Smooth muscle cell (in vitro differentiated cells): Measurements from ENCODE around the gene SHISA9. TPM values are rescaled to one million over a fixed set of nuclear protein-coding genes. Genes with fewer than 3 reads are reported as not detected.

Experiments
- DNase-seq: peaks from one replicate; lab custom pipeline; 2025; ENCODE audit not compliant: unreplicated experiment; lab: John Stamatoyannopoulos, UW
- H2AFZ ChIP-seq: fragments of 200-600 bp; sonication (generic); 2 replicates; pipeline ENCODE4 v1.6.0; 2016; ENCODE audit warnings: antibody characterized with exemption, low read depth, mild to moderate bottlenecking
- H3F3A ChIP-seq: fragments of 200-600 bp; sonication (generic); 2 replicates; pipeline ENCODE4 v1.6.0; 2017; ENCODE audit warnings: antibody characterized with exemption, low read depth
- H3K27ac ChIP-seq: fragments of 200-600 bp; sonication (generic); 2 replicates; pipeline ENCODE4 v1.5.1; 2016; ENCODE audit warnings: low read depth, mild to moderate bottlenecking
- H3K27me3 ChIP-seq: fragments of 200-600 bp; sonication (generic); 2 replicates; pipeline ENCODE4 v1.6.1; 2016; ENCODE audit warnings: low read depth, mild to moderate bottlenecking
- H3K36me3 ChIP-seq: fragments of 200-600 bp; sonication (generic); 2 replicates; pipeline ENCODE4 v1.5.1; 2016; ENCODE audit warnings: low read depth
- H3K4me1 ChIP-seq: fragments of 200-600 bp; sonication (generic); 2 replicates; pipeline ENCODE4 v1.5.1; 2016; ENCODE audit warnings: low read depth
- H3K4me2 ChIP-seq: fragments of 200-600 bp; sonication (generic); 2 replicates; pipeline ENCODE4 v1.6.0; 2016; ENCODE audit warnings: mild to moderate bottlenecking
- H3K4me3 ChIP-seq: fragments of 200-600 bp; sonication (generic); 2 replicates; pipeline ENCODE4 v1.5.1; 2016; ENCODE audit warnings: mild to moderate bottlenecking
- H3K79me2 ChIP-seq: fragments of 200-600 bp; sonication (generic); 2 replicates; pipeline ENCODE4 v1.6.0; 2016; ENCODE audit warnings: low read depth, mild to moderate bottlenecking
- H3K9ac ChIP-seq: fragments of 200-600 bp; sonication (generic); 2 replicates; pipeline ENCODE4 v1.6.0; 2016; ENCODE audit warnings: low read depth
- H3K9me3 ChIP-seq: fragments of 200-600 bp; sonication (generic); replicated peaks from 2 replicates; pipeline ENCODE4 v1.5.1; 2016; ENCODE audit warnings: low read depth
- H4K20me1 ChIP-seq: fragments of 200-600 bp; sonication (generic); 2 replicates; pipeline ENCODE4 v1.6.0; 2016; ENCODE audit warnings: low read depth
- CTCF ChIP-seq: fragments of 200-600 bp; sonication (generic); IDR thresholded peaks from 2 replicates; pipeline ENCODE4 v1.5.1; 2017; ENCODE audit warnings: borderline replicate concordance, mild to moderate bottlenecking, antibody characterized with exemption; ENCODE audit not compliant: insufficient read depth, poor library complexity, severe bottlenecking
- WGBS: methylation state at CpG from one replicate; pipeline ENCODE4 v1.1.7; 2016; ENCODE audit warnings: low lambda C conversion rate; 5-methylcytosine and 5-hydroxymethylcytosine counted together
- polyA plus RNA-seq: library from polyadenylated mRNA; unstranded; fragments of >200 nt; fragmentation: Nextera tagmentation; extraction: Ambion mirVana; gene quantifications from 2 replicates; pipeline ENCODE4 v1.2.1, GENCODE V29; 2016
- total RNA-seq: library from RNA; depleted of rRNA; stranded (reverse); fragments of >200 nt; gene quantifications from 2 replicates; pipeline ENCODE4 v1.2.3, GENCODE V29; 2014

The SHISA9 gene
- total and polyA plus RNA-seq, 2 experiments from 2014 or later: 0.09 TPM; not detected in 1

- Histone ChIP-seq H3K4me2 (no peak overlapping the region), H4K20me1 (no peaks in the 10 kb centered on the region), H3K9ac (no peak overlapping the region), H3K9me3 (no peaks in the 10 kb centered on the region), H3F3A (no peaks in the 10 kb centered on the region), H3K4me3 (no peak overlapping the region), H3K79me2 (no peaks in the 10 kb centered on the region), H3K36me3 (no peaks in the 10 kb centered on the region), H3K27me3 (no peaks in the 10 kb centered on the region), H3K4me1 (no peaks in the 10 kb centered on the region), H2AFZ (no peak overlapping the region), H3K27ac (no peak overlapping the region)
- no peak for TF ChIP-seq CTCF
- WGBS: 68% methylated on average over 4 of the region's 4 CpGs
- no peak for DNase-seq
Measured at GRCh38 chr16:13171313-13171712, 269.9 kb downstream of the SHISA9 start.

GRCh38 chr16:13176711-13177110 lies 275.3 kb downstream of the SHISA9 start:
- Histone ChIP-seq H2AFZ (no peak overlapping the region), H3K4me1 (no peaks in the 10 kb centered on the region), H3K9me3 (no peaks in the 10 kb centered on the region), H4K20me1 (no peaks in the 10 kb centered on the region), H3K79me2 (no peaks in the 10 kb centered on the region), H3K4me2 (no peak overlapping the region), H3K9ac (no peak overlapping the region), H3K36me3 (no peaks in the 10 kb centered on the region), H3K27me3 (no peaks in the 10 kb centered on the region), H3K27ac (no peak overlapping the region), H3F3A (no peaks in the 10 kb centered on the region), H3K4me3 (no peak overlapping the region)
- no peak for DNase-seq
- WGBS: 45% methylated on average over 3 of the region's 3 CpGs
- no peak for TF ChIP-seq CTCF

GRCh38 chr16:13178318-13178717 lies 276.9 kb downstream of the SHISA9 start:
- Histone ChIP-seq H3K79me2 (no peaks in the 10 kb centered on the region), H3K9me3 (no peaks in the 10 kb centered on the region), H3K4me3 (no peak overlapping the region), H3K4me1 (no peaks in the 10 kb centered on the region), H3K4me2 (no peak overlapping the region), H4K20me1 (no peaks in the 10 kb centered on the region), H3F3A (no peaks in the 10 kb centered on the region), H3K27me3 (no peaks in the 10 kb centered on the region), H3K27ac (no peak overlapping the region), H3K9ac (no peak overlapping the region), H2AFZ (no peak overlapping the region), H3K36me3 (no peaks in the 10 kb centered on the region)
- no peak for TF ChIP-seq CTCF
- DNase-seq: no peak
- 56% methylated on average over 8 of the region's 8 CpGs for whole genome bisulfite sequencing

- no peaks in the 10 kb centered on the region for H3F3A ChIP-seq
- H4K20me1 ChIP-seq: no peaks in the 10 kb centered on the region
- WGBS: 92% methylated on average over 3 of the region's 3 CpGs
- no peaks in the 10 kb centered on the region for H3K9me3 ChIP-seq
- no peaks in the 10 kb centered on the region for H3K79me2 ChIP-seq
- no peak overlapping the region for H3K9ac ChIP-seq
- H2AFZ ChIP-seq: no peak overlapping the region
- no peaks in the 10 kb centered on the region for H3K27me3 ChIP-seq
- TF ChIP-seq CTCF: no peak
- no peak for DNase-seq
- H3K4me2 ChIP-seq: no peak overlapping the region
- H3K36me3 ChIP-seq: no peaks in the 10 kb centered on the region
- H3K27ac ChIP-seq: no peak overlapping the region
- no peak overlapping the region for H3K4me3 ChIP-seq
- H3K4me1 ChIP-seq: no peaks in the 10 kb centered on the region
Measured at GRCh38 chr16:13181432-13181831, 280.0 kb downstream of the SHISA9 start.
